DOHH2 (cell line): ENCODE measurements around the gene KCNN4.

Source experiments
- H3F3A ChIP-seq: fragments of 200-600 bp; sonication (generic), shearing (Covaris generic); 2 replicates; pipeline ENCODE4 v1.6.0; 2016; ENCODE audit warnings: antibody characterized with exemption, mild to moderate bottlenecking; ENCODE audit not compliant: control insufficient read depth, insufficient read depth
- H3K27ac ChIP-seq: fragments of 200-600 bp; sonication (generic); 2 replicates; pipeline ENCODE4 v1.5.1; 2014; ENCODE audit warnings: low read depth, mild to moderate bottlenecking, low read length, moderate library complexity
- H3K27me3 ChIP-seq: fragments of 200-600 bp; sonication (generic); 2 replicates; pipeline ENCODE4 v1.6.1; 2014; ENCODE audit warnings: mild to moderate bottlenecking, low read length, mixed read lengths; ENCODE audit not compliant: control insufficient read depth
- H3K36me3 ChIP-seq: fragments of 200-600 bp; sonication (generic); 2 replicates; pipeline ENCODE4 v1.6.1; 2014; ENCODE audit warnings: mild to moderate bottlenecking, low read length, moderate library complexity, mixed read lengths; ENCODE audit not compliant: control insufficient read depth
- H3K4me1 ChIP-seq: fragments of 200-600 bp; sonication (generic); 2 replicates; pipeline ENCODE4 v1.6.1; 2014; ENCODE audit warnings: mild to moderate bottlenecking, low read length, mixed read lengths; ENCODE audit not compliant: control insufficient read depth
- H3K4me2 ChIP-seq: fragments of 200-600 bp; sonication (generic); 2 replicates; pipeline ENCODE4 v1.6.0; 2014; ENCODE audit warnings: mild to moderate bottlenecking, low read length, moderate library complexity
- H3K4me3 ChIP-seq: fragments of 200-600 bp; sonication (generic); 2 replicates; pipeline ENCODE4 v1.5.1; 2014; ENCODE audit warnings: mild to moderate bottlenecking, low read length, mixed read lengths
- H3K79me2 ChIP-seq: fragments of 200-600 bp; sonication (generic); 2 replicates; pipeline ENCODE4 v1.6.1; 2014; ENCODE audit warnings: mild to moderate bottlenecking, low read length, mixed read lengths; ENCODE audit not compliant: control insufficient read depth
- H3K9me2 ChIP-seq: fragments of 200-600 bp; sonication (generic); replicated peaks from 2 replicates; pipeline ENCODE4 v1.6.1; 2014; ENCODE audit warnings: mild to moderate bottlenecking, low read length, mixed read lengths; ENCODE audit not compliant: control insufficient read depth
- H3K9me3 ChIP-seq: fragments of 200-600 bp; sonication (generic); 2 replicates; pipeline ENCODE4 v1.6.1; 2014; ENCODE audit warnings: antibody characterized with exemption, low read length, mixed read lengths; ENCODE audit not compliant: control insufficient read depth, insufficient read depth
- H4K20me1 ChIP-seq: fragments of 200-600 bp; sonication (generic); 2 replicates; pipeline ENCODE4 v1.6.0; 2014; ENCODE audit warnings: low read depth, mild to moderate bottlenecking, antibody characterized with exemption, low read length, moderate library complexity; ENCODE audit not compliant: control insufficient read depth, insufficient read depth
- EZH2phosphoT487 ChIP-seq: fragments of 200-600 bp; sonication (generic); IDR thresholded peaks from 2 replicates; pipeline ENCODE4 v1.6.1; 2017; ENCODE audit warnings: borderline replicate concordance, mild to moderate bottlenecking, antibody characterized with exemption, low read length, moderate library complexity, mixed read lengths
- TF ChIP-seq, protein P1 (sequence below): fragments of 200-600 bp; sonication (generic); IDR thresholded peaks from one replicate; pipeline ENCODE4 v1.5.1; 2014; ENCODE audit warnings: antibody characterized with exemption, mild to moderate bottlenecking, low read depth, low read length; ENCODE audit not compliant: poor library complexity, severe bottlenecking

Gene KCNN4

GRCh38 chr19:43725468-43725867, 55.3 kb downstream of the KCNN4 start:
- H3K36me3 ChIP-seq: peaks cover 7% of the 10 kb centered on the region; the same call in 1 of the 2 replicates
- no peaks in the 10 kb centered on the region for H3K9me3 ChIP-seq
- no peaks in the 10 kb centered on the region for H3K79me2 ChIP-seq
- TF ChIP-seq, protein P1, sequence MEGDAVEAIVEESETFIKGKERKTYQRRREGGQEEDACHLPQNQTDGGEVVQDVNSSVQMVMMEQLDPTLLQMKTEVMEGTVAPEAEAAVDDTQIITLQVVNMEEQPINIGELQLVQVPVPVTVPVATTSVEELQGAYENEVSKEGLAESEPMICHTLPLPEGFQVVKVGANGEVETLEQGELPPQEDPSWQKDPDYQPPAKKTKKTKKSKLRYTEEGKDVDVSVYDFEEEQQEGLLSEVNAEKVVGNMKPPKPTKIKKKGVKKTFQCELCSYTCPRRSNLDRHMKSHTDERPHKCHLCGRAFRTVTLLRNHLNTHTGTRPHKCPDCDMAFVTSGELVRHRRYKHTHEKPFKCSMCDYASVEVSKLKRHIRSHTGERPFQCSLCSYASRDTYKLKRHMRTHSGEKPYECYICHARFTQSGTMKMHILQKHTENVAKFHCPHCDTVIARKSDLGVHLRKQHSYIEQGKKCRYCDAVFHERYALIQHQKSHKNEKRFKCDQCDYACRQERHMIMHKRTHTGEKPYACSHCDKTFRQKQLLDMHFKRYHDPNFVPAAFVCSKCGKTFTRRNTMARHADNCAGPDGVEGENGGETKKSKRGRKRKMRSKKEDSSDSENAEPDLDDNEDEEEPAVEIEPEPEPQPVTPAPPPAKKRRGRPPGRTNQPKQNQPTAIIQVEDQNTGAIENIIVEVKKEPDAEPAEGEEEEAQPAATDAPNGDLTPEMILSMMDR: no peak
- no peak for TF ChIP-seq EZH2phosphoT487
- H3F3A ChIP-seq: peaks cover 4% of the 10 kb centered on the region; the same call in 1 of the 2 replicates
- H3K27me3 ChIP-seq: no peaks in the 10 kb centered on the region
- H3K4me2 ChIP-seq: peak overlapping the region; percentile 22; the same call in 1 of the 2 replicates
- no peaks in the 10 kb centered on the region for H3K9me2 ChIP-seq
- peaks cover 10% of the 10 kb centered on the region for H3K4me1 ChIP-seq
- no peak overlapping the region for H3K27ac ChIP-seq
- no peak overlapping the region for H3K4me3 ChIP-seq
- no peaks in the 10 kb centered on the region for H4K20me1 ChIP-seq

GRCh38 chr19:43724896-43725295, 55.9 kb downstream of the KCNN4 start:
- Histone ChIP-seq H3K79me2 (no peaks in the 10 kb centered on the region), H3K4me2 (peak overlapping the region; percentile 22; the same call in 1 of the 2 replicates), H3K36me3 (peaks cover 5% of the 10 kb centered on the region; the same call in 1 of the 2 replicates), H3K4me1 (peaks cover 10% of the 10 kb centered on the region), H3K9me3 (no peaks in the 10 kb centered on the region), H3K9me2 (no peaks in the 10 kb centered on the region), H4K20me1 (no peaks in the 10 kb centered on the region), H3K4me3 (no peak overlapping the region), H3K27me3 (no peaks in the 10 kb centered on the region), H3K27ac (no peak overlapping the region), H3F3A (peaks cover 4% of the 10 kb centered on the region; the same call in 1 of the 2 replicates)
- TF ChIP-seq EZH2phosphoT487: no peak
- TF ChIP-seq, protein P1: no peak

- TF ChIP-seq EZH2phosphoT487: no peak
- TF ChIP-seq, protein P1: no peak
- H3K36me3 ChIP-seq: no peaks in the 10 kb centered on the region; the same call in 1 of the 2 replicates
- no peaks in the 10 kb centered on the region for H3K9me3 ChIP-seq
- peaks cover 10% of the 10 kb centered on the region for H3K4me1 ChIP-seq
- H3K27me3 ChIP-seq: no peaks in the 10 kb centered on the region
- H3K4me2 ChIP-seq: no peak overlapping the region
- H3K4me3 ChIP-seq: no peak overlapping the region
- no peak overlapping the region for H3K27ac ChIP-seq
- no peaks in the 10 kb centered on the region for H4K20me1 ChIP-seq
- H3K79me2 ChIP-seq: no peaks in the 10 kb centered on the region
- H3F3A ChIP-seq: peaks cover 4% of the 10 kb centered on the region; the same call in 1 of the 2 replicates
- no peaks in the 10 kb centered on the region for H3K9me2 ChIP-seq
Measured at GRCh38 chr19:43723588-43723987, 57.2 kb downstream of the KCNN4 start.
